ENCODE data around the gene NDUFB7.

NDUFB7 gene

DNA sequence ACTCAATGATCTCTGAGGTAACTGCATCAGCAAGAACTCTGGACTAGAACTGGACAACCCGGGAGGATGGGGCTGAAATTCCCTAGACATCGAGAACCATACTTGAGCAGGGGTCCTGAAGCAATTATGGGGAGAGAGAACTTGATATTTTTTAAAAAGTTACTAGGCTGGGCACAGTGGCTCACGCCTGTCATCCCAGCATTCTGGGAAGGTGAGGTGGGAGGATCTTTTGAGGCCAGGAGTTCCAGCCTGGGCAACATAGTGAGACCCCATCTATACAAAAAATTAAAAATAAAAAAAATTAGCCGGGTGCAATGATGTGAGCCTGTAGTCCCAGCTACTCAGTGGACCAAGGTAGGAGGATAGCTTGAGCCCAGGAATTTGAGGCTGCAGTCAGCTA is 51.3 kb downstream of the NDUFB7 start:
- DNase-seq (ENCODE audit: low read depth): no peak

GRCh38 chr19:14519860-14520407 is 51.9 kb downstream of the NDUFB7 start:
- DNase-seq (ENCODE audit: low read depth): no peak

DNA sequence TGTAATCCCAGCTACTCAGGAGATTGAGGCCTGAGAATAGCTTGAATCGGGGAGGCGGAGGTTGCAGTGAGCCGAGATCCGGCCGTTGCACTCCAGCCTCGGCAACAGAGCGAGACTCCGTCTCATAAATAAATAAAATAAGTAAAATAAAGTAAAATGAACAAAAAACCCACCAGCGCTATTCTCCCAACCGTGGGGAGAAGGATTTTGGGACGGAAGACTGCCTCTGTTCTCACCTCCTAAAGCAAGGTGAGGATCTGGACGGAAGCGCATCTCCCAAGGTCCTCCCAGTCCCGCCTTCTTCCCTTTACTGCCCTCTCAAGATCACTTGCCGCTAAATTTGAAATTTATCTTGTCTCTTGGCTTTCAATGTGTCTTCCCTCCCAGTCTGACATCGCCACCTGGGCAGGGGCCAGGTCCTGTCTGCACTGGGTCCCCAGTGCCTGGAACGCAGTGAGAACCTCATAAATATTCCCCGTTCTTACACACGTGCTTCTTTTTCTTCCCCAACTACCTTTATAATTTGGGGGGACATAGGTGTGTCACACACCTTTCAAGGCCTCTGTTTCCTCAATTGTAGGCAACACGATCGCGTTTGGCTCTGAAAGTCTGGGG is 52.5 kb downstream of the NDUFB7 start:
- DNase-seq (ENCODE audit: low read depth): no peak

DNA sequence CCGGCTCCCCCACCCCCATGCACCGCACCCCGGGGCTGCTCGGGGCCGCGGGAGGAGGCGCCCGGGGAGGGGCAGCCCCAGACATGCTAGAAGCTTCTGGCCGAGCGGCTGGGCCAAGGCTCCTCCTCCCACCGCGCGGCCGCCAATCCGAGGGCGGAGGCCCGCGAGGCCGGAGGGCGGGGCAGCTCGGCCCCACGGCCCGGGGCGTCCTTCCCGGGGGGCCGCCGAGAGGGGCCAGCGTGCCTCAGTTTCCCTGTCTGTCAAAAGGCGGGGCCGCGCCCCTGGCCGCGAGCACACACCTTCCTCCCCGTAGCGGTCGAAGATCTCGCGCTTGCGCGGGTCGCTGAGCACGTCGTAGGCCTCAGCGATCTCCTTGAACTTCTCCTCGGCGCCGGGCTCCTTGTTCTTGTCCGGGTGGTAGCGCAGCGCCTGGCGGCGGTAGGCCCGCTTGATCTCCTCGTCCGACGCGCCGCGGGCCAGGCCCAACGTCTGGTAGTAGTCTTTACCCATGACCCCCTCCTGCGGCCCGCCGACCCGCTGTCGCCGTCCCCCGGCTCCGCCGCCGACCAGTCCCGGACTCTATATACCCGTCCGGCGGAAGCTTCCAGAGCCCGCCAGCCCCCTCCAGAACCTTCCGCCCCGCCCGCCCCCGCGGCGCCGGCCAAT is 53.9 kb downstream of the NDUFB7 start, which contains the start of gene DNAJB1:
DNAJB1 (minus strand) TSS at position 558 of the 666 bp plus-strand sequence; CDS start at position 510, 48 bp downstream.
- peak; percentile 97 for DNase-seq (ENCODE audit: low read depth)

GRCh38 chr19:14517446-14517839 is 54.4 kb downstream of the NDUFB7 start:
- DNase-seq (ENCODE audit: low read depth): no peak

GRCh38 chr19:14516746-14517438 is 55.0 kb downstream of the NDUFB7 start:
- no peak for DNase-seq (ENCODE audit: low read depth)
